HUES48 (cell line): ENCODE results near the gene B3GNT7.
"Not testable (repeated sequence)": the region's sequence is repeated elsewhere in the genome, so short reads cannot be mapped to it uniquely, and the experiment has no call there.

ENCODE experiments used
- H3K27ac ChIP-seq: one replicate; pipeline ENCODE4 v1.7.0; 2013; ENCODE audit warnings: low read depth, low read length, inconsistent platforms
- H3K27me3 ChIP-seq: 2 replicates; pipeline ENCODE4 v1.6.1; 2013; ENCODE audit warnings: mild to moderate bottlenecking, low read length; ENCODE audit not compliant: control insufficient read depth, insufficient read depth
- H3K36me3 ChIP-seq: 2 replicates; pipeline ENCODE4 v1.6.1; 2013; ENCODE audit warnings: low read length; ENCODE audit not compliant: control insufficient read depth, insufficient read depth
- H3K4me1 ChIP-seq: 2 replicates; pipeline ENCODE4 v1.6.1; 2013; ENCODE audit warnings: mild to moderate bottlenecking, low read length; ENCODE audit not compliant: control insufficient read depth, insufficient read depth
- H3K4me3 ChIP-seq: 2 replicates; pipeline ENCODE4 v1.5.1; 2013; ENCODE audit warnings: mild to moderate bottlenecking, low read depth, low read length
- H3K9ac ChIP-seq: 2 replicates; pipeline ENCODE4 v1.6.1; 2013; ENCODE audit warnings: mild to moderate bottlenecking, low read depth, low read length, moderate library complexity
- H3K9me3 ChIP-seq: 2 replicates; pipeline ENCODE4 v1.6.1; 2013; ENCODE audit warnings: low read length; ENCODE audit not compliant: control insufficient read depth, insufficient read depth

The B3GNT7 gene

GRCh38 chr2:231367178-231367577 is 28.3 kb upstream of the B3GNT7 start:
- Histone ChIP-seq H3K36me3 (no peaks in the 10 kb centered on the region), H3K9ac (no peak overlapping the region), H3K4me1 (peaks cover 29% of the 10 kb centered on the region), H3K27ac (no peak overlapping the region), H3K4me3 (no peak overlapping the region), H3K27me3 (no peaks in the 10 kb centered on the region), H3K9me3 (no peaks in the 10 kb centered on the region)

GRCh38 chr2:231369580-231370428 is 25.7 kb upstream of the B3GNT7 start:
- Histone ChIP-seq H3K9ac (no peak overlapping the region), H3K36me3 (no peaks in the 10 kb centered on the region), H3K9me3 (no peaks in the 10 kb centered on the region), H3K27ac (peak overlapping the region; percentile 95), H3K4me1 (peaks cover 30% of the 10 kb centered on the region), H3K27me3 (no peaks in the 10 kb centered on the region), H3K4me3 (0 out of 2 replicates have a peak overlapping the region, but pooled peaks have one; percentile 41)

- no peaks in the 10 kb centered on the region for H3K27me3 ChIP-seq
- H3K36me3 ChIP-seq, result no peaks in the 10 kb centered on the region
- peak overlapping the region; percentile 41; the same call in 1 of the 2 replicates for H3K4me3 ChIP-seq
- peak overlapping the region; percentile 49 for H3K9ac ChIP-seq
- H3K9me3 ChIP-seq, result no peaks in the 10 kb centered on the region
- peaks cover 32% of the 10 kb centered on the region for H3K4me1 ChIP-seq
- H3K27ac ChIP-seq, result peak overlapping the region; percentile 95
Measured at GRCh38 chr2:231370429-231370748, 25.1 kb upstream of the B3GNT7 start.

GRCh38 chr2:231370749-231371429 is 24.6 kb upstream of the B3GNT7 start:
- peak overlapping the region; percentile 95 for H3K27ac ChIP-seq
- peaks cover 36% of the 10 kb centered on the region for H3K4me1 ChIP-seq
- no peaks in the 10 kb centered on the region for H3K9me3 ChIP-seq
- peak overlapping the region; percentile 49; the same call in 1 of the 2 replicates for H3K9ac ChIP-seq
- no peak overlapping the region; the same call in 1 of the 2 replicates for H3K4me3 ChIP-seq
- H3K36me3 ChIP-seq, result no peaks in the 10 kb centered on the region
- H3K27me3 ChIP-seq, result no peaks in the 10 kb centered on the region

GRCh38 chr2:231371430-231372054 is 24.0 kb upstream of the B3GNT7 start:
- H3K9ac ChIP-seq, result no peak overlapping the region
- no peak overlapping the region for H3K4me3 ChIP-seq
- no peaks in the 10 kb centered on the region for H3K27me3 ChIP-seq
- H3K27ac ChIP-seq, result peak overlapping the region; percentile 95
- no peaks in the 10 kb centered on the region for H3K9me3 ChIP-seq
- H3K4me1 ChIP-seq, result peaks cover 39% of the 10 kb centered on the region
- H3K36me3 ChIP-seq, result no peaks in the 10 kb centered on the region

GRCh38 chr2:231372326-231372725 is 23.2 kb upstream of the B3GNT7 start:
- H3K9ac ChIP-seq, result no peak overlapping the region

GRCh38 chr2:231373184-231373583 is 22.3 kb upstream of the B3GNT7 start:
- H3K9ac ChIP-seq, result no peak overlapping the region
- H3K9me3 ChIP-seq, result no peaks in the 10 kb centered on the region
- no peak overlapping the region for H3K4me3 ChIP-seq
- no peak overlapping the region for H3K27ac ChIP-seq
- peaks cover 50% of the 10 kb centered on the region for H3K4me1 ChIP-seq
- no peaks in the 10 kb centered on the region for H3K36me3 ChIP-seq
- no peaks in the 10 kb centered on the region for H3K27me3 ChIP-seq

More at GRCh38 chr2:231372326-231372725, 23.2 kb upstream of the B3GNT7 start:
- H3K9me3 ChIP-seq, result no peaks in the 10 kb centered on the region
- peaks cover 45% of the 10 kb centered on the region for H3K4me1 ChIP-seq
- no peak overlapping the region for H3K4me3 ChIP-seq
- no peaks in the 10 kb centered on the region for H3K36me3 ChIP-seq
- H3K27ac ChIP-seq, result no peak overlapping the region
- no peaks in the 10 kb centered on the region for H3K27me3 ChIP-seq

- no peak overlapping the region for H3K9ac ChIP-seq
- H3K36me3 ChIP-seq, result no peaks in the 10 kb centered on the region
- H3K4me1 ChIP-seq, result peaks cover 48% of the 10 kb centered on the region
- no peak overlapping the region for H3K27ac ChIP-seq
- H3K27me3 ChIP-seq, result no peaks in the 10 kb centered on the region
- H3K4me3 ChIP-seq, result no peak overlapping the region
- H3K9me3 ChIP-seq, result no peaks in the 10 kb centered on the region
Measured at GRCh38 chr2:231373786-231374349, 21.6 kb upstream of the B3GNT7 start.

- H3K4me1 ChIP-seq, result peaks cover 45% of the 10 kb centered on the region
Measured at GRCh38 chr2:231374771-231375170, 20.7 kb upstream of the B3GNT7 start.

GRCh38 chr2:231375994-231376615 is 19.4 kb upstream of the B3GNT7 start:
- not testable (repeated sequence) for H3K9ac ChIP-seq, H3K4me3 ChIP-seq, H3K36me3 ChIP-seq, H3K9me3 ChIP-seq, H3K27me3 ChIP-seq
- peak overlapping the region; percentile 78 for H3K27ac ChIP-seq
- peaks cover 34% of the 10 kb centered on the region for H3K4me1 ChIP-seq

More at GRCh38 chr2:231374771-231375170, 20.7 kb upstream of the B3GNT7 start:
- Histone ChIP-seq H3K9me3 (no peaks in the 10 kb centered on the region), H3K27me3 (no peaks in the 10 kb centered on the region), H3K9ac (no peak overlapping the region), H3K27ac (peak overlapping the region; percentile 67), H3K36me3 (no peaks in the 10 kb centered on the region), H3K4me3 (no peak overlapping the region)
